Measurements from ENCODE around the gene AGBL2. TPM values are rescaled to one million over a fixed set of nuclear protein-coding genes. Genes with fewer than 3 reads are reported as not detected.

The AGBL2 gene
- total and polyA plus RNA-seq, 9 of the 15 experiments (the other 6 are each of a cell fraction or from before 2014, with no cell fraction given): 0.57 to 6.5 (median 1.3) TPM

DNA sequence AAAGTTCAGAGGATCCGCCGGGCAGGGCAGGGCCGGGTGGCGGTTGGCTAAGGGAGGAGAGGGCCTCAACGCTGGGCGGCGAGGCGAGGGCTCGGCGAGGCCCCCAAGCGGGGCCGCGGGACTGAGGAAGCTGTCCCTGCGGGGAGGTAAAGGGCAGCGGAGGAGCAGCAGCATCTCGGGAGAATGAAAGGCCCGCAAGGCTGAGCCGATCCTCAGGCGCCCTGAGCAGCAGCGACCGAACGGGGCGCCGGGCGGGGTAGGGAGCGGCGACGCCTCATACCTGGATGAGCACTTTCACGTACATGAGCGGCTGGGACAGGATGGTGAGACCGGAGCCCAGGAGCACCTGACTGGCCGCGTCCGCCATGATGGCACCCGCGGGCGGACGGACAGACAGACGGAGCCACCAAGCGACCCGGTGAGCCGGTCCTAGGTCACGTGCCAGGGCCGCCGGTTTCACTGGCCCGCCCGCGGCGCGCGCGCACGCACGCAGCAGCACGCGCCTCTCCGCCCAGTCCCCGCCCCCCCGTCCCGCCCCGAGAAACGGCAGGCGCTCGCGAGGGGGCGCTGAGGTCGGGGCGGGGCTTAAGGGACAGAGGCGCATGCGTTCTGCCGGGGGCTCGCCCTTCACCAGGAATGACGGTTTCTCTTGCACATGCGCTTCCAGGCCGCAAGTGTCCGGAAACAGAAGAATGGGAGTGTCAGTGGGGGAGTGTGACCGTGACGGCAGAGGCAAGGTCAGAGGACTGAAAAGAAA is 72.9 kb downstream of the AGBL2 start, which contains the start of gene MTCH2 (continued):
- TF ChIP-seq, protein P1, sequence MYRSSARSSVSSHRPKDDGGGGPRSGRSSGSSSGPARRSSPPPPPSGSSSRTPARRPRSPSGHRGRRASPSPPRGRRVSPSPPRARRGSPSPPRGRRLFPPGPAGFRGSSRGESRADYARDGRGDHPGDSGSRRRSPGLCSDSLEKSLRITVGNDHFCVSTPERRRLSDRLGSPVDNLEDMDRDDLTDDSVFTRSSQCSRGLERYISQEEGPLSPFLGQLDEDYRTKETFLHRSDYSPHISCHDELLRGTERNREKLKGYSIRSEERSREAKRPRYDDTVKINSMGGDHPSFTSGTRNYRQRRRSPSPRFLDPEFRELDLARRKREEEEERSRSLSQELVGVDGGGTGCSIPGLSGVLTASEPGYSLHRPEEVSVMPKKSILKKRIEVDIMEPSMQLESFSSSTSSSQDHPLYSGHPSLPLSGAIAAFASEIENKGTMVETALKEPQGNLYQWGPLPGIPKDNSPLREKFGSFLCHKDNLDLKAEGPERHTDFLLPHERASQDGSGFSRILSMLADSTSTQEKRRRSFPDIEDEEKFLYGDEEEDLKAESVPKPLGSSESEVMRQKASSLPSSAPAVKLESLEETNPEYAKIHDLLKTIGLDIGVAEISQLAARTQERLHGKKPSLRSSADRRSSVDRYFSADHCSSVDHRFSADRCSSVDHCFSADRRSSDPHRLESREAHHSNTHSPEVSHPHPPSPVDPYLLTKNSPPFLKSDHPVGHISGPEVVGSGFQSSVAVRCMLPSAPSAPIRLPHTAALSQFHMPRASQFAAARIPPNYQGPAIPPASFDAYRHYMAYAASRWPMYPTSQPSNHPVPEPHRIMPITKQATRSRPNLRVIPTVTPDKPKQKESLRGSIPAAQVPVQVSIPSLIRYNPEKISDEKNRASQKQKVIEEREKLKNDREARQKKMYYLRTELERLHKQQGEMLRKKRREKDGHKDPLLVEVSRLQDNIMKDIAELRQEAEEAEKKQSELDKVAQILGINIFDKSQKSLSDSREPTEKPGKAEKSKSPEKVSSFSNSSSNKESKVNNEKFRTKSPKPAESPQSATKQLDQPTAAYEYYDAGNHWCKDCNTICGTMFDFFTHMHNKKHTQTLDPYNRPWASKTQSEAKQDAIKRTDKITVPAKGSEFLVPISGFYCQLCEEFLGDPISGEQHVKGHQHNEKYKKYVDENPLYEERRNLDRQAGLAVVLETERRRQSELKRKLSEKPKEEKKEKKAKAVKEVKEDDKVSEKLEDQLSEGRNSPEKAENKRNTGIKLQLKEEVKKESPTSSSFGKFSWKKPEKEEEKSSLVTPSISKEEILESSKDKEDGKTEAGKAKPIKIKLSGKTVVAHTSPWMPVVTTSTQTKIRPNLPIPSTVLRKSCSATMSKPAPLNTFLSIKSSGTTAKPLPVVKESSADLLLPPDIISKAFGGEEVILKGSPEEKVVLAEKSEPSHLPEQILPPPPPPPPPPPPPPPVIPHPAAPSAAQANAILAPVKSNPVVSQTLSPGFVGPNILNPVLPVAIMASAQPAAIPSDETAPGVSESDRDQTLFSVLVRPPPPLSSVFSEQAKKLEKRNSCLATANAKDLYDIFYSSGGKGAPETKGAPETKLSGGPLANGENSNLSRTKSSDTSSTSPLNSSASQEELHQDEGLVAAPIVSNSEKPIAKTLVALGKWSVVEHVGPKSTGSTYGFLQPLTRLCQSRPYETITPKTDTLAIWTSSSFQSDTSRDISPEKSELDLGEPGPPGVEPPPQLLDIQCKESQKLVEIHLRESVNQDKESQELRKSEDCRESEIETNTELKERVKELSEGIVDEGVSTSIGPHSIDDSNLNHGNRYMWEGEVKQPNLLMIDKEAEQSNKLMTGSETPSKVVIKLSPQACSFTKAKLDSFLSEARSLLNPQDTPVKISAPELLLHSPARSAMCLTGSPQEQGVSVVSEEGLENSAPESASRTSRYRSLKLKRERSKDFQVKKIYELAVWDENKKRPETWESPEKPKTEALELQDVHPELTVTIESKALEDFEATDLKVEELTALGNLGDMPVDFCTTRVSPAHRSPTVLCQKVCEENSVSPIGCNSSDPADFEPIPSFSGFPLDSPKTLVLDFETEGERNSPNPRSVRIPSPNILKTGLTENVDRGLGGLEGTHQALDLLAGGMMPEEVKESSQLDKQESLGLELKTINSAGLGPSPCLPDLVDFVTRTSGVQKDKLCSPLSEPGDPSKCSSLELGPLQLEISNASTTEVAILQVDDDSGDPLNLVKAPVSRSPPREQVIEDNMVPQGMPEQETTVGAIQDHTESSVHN (IDR thresholded peaks at IDR 0.05; ENCODE audit: borderline replicate concordance in 1 of 2, low read depth in 1 of 2): no peak
- TF ChIP-seq, protein P2, sequence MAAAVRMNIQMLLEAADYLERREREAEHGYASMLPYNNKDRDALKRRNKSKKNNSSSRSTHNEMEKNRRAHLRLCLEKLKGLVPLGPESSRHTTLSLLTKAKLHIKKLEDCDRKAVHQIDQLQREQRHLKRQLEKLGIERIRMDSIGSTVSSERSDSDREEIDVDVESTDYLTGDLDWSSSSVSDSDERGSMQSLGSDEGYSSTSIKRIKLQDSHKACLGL (CRISPR knock-in tag; IDR thresholded peaks at IDR 0.05; ENCODE audit: borderline replicate concordance, poor library complexity, severe bottlenecking): no peak
- TF ChIP-seq MCM2 (IDR thresholded peaks at IDR 0.05; ENCODE audit: low read depth): no peak
- TF ChIP-seq ZNF668 (CRISPR knock-in tag; IDR thresholded peaks at IDR 0.05): no peak
- no peak for TF ChIP-seq ZNF696 (CRISPR knock-in tag; conservative IDR thresholded peaks at IDR 0.05)
- TF ChIP-seq, protein P3, sequence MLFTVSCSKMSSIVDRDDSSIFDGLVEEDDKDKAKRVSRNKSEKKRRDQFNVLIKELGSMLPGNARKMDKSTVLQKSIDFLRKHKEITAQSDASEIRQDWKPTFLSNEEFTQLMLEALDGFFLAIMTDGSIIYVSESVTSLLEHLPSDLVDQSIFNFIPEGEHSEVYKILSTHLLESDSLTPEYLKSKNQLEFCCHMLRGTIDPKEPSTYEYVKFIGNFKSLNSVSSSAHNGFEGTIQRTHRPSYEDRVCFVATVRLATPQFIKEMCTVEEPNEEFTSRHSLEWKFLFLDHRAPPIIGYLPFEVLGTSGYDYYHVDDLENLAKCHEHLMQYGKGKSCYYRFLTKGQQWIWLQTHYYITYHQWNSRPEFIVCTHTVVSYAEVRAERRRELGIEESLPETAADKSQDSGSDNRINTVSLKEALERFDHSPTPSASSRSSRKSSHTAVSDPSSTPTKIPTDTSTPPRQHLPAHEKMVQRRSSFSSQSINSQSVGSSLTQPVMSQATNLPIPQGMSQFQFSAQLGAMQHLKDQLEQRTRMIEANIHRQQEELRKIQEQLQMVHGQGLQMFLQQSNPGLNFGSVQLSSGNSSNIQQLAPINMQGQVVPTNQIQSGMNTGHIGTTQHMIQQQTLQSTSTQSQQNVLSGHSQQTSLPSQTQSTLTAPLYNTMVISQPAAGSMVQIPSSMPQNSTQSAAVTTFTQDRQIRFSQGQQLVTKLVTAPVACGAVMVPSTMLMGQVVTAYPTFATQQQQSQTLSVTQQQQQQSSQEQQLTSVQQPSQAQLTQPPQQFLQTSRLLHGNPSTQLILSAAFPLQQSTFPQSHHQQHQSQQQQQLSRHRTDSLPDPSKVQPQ (CRISPR knock-in tag; IDR thresholded peaks at IDR 0.05; ENCODE audit: borderline replicate concordance): no peak; the same call in 1 of the 2 replicates
- TF ChIP-seq ZNF551 (CRISPR knock-in tag; IDR thresholded peaks at IDR 0.05): no peak
- no peak for TF ChIP-seq YBX1 (IDR thresholded peaks at IDR 0.05)
- no peak for TF ChIP-seq FOS (IDR thresholded peaks at IDR 0.05; ENCODE audit: extremely low read depth, insufficient read length)
- TF ChIP-seq, protein P4, sequence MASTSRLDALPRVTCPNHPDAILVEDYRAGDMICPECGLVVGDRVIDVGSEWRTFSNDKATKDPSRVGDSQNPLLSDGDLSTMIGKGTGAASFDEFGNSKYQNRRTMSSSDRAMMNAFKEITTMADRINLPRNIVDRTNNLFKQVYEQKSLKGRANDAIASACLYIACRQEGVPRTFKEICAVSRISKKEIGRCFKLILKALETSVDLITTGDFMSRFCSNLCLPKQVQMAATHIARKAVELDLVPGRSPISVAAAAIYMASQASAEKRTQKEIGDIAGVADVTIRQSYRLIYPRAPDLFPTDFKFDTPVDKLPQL (IDR thresholded peaks at IDR 0.05; ENCODE audit: extremely low read depth, insufficient read length): no peak
- TF ChIP-seq, protein P5, sequence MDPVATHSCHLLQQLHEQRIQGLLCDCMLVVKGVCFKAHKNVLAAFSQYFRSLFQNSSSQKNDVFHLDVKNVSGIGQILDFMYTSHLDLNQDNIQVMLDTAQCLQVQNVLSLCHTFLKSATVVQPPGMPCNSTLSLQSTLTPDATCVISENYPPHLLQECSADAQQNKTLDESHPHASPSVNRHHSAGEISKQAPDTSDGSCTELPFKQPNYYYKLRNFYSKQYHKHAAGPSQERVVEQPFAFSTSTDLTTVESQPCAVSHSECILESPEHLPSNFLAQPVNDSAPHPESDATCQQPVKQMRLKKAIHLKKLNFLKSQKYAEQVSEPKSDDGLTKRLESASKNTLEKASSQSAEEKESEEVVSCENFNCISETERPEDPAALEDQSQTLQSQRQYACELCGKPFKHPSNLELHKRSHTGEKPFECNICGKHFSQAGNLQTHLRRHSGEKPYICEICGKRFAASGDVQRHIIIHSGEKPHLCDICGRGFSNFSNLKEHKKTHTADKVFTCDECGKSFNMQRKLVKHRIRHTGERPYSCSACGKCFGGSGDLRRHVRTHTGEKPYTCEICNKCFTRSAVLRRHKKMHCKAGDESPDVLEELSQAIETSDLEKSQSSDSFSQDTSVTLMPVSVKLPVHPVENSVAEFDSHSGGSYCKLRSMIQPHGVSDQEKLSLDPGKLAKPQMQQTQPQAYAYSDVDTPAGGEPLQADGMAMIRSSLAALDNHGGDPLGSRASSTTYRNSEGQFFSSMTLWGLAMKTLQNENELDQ (CRISPR knock-in tag; IDR thresholded peaks at IDR 0.05; ENCODE audit: borderline replicate concordance): no peak

Data from K562 (cell line).